ENCODE data around the gene SCP2.

The SCP2 gene

GRCh38 chr1:53020588-53020987 lies 93.5 kb downstream of the SCP2 start:
- in situ Hi-C loops (cut with HindIII; ENCODE audit: low pct_ligation_motif_present, low pct_unique_long_range_greater_than_20kb, low sequenced_read_pairs), result no loop called here
- no peak for DNase-seq

GRCh38 chr1:53022179-53022578 lies 95.1 kb downstream of the SCP2 start:
- DNase-seq, result no peak
- in situ Hi-C loops (cut with HindIII; ENCODE audit: low pct_ligation_motif_present, low pct_unique_long_range_greater_than_20kb, low sequenced_read_pairs), result no loop called here

- DNase-seq, result no peak
- in situ Hi-C loops (cut with HindIII; ENCODE audit: low pct_ligation_motif_present, low pct_unique_long_range_greater_than_20kb, low sequenced_read_pairs), result no loop called here
These were observed 96.5 kb downstream of the SCP2 start for GRCh38 chr1:53023546-53023945.

GRCh38 chr1:53024117-53024516 lies 97.0 kb downstream of the SCP2 start:
- in situ Hi-C loops (cut with HindIII; ENCODE audit: low pct_ligation_motif_present, low pct_unique_long_range_greater_than_20kb, low sequenced_read_pairs), result no loop called here
- DNase-seq, result no peak

- peak; percentile 42 for DNase-seq
These were observed 98.1 kb downstream of the SCP2 start for GRCh38 chr1:53025034-53025768.

GRCh38 chr1:53025769-53026112 lies 98.7 kb downstream of the SCP2 start:
- in situ Hi-C loops (cut with HindIII; ENCODE audit: low pct_ligation_motif_present, low pct_unique_long_range_greater_than_20kb, low sequenced_read_pairs), result no loop called here
- DNase-seq, result no peak

More at GRCh38 chr1:53025034-53025768, 98.1 kb downstream of the SCP2 start:
- in situ Hi-C loops (cut with HindIII; ENCODE audit: low pct_ligation_motif_present, low pct_unique_long_range_greater_than_20kb, low sequenced_read_pairs), result no loop called here

GRCh38 chr1:53026254-53026653 lies 99.2 kb downstream of the SCP2 start:
- in situ Hi-C loops (cut with HindIII; ENCODE audit: low pct_ligation_motif_present, low pct_unique_long_range_greater_than_20kb, low sequenced_read_pairs), result no loop called here

GRCh38 chr1:53031732-53032131 lies 104.7 kb downstream of the SCP2 start:
- in situ Hi-C loops (cut with HindIII; ENCODE audit: low pct_ligation_motif_present, low pct_unique_long_range_greater_than_20kb, low sequenced_read_pairs), result no loop called here
- DNase-seq, result no peak

More at GRCh38 chr1:53026254-53026653, 99.2 kb downstream of the SCP2 start:
- DNase-seq, result no peak

GRCh38 chr1:53037159-53037558 lies 110.1 kb downstream of the SCP2 start:
- in situ Hi-C loops (cut with HindIII; ENCODE audit: low pct_ligation_motif_present, low pct_unique_long_range_greater_than_20kb, low sequenced_read_pairs), result no loop called here
- DNase-seq, result no peak

- in situ Hi-C loops (cut with HindIII; ENCODE audit: low pct_ligation_motif_present, low pct_unique_long_range_greater_than_20kb, low sequenced_read_pairs), result no loop called here
- DNase-seq, result no peak
These were observed 111.5 kb downstream of the SCP2 start for GRCh38 chr1:53038566-53038965.

GRCh38 chr1:53043271-53043670 lies 116.2 kb downstream of the SCP2 start:
- in situ Hi-C loops (cut with HindIII; ENCODE audit: low pct_ligation_motif_present, low pct_unique_long_range_greater_than_20kb, low sequenced_read_pairs), result no loop called here
- no peak for DNase-seq

GRCh38 chr1:53044926-53045325 lies 117.8 kb downstream of the SCP2 start:
- in situ Hi-C loops (cut with HindIII; ENCODE audit: low pct_ligation_motif_present, low pct_unique_long_range_greater_than_20kb, low sequenced_read_pairs), result no loop called here
- DNase-seq, result no peak

- DNase-seq, result no peak
- in situ Hi-C loops (cut with HindIII; ENCODE audit: low pct_ligation_motif_present, low pct_unique_long_range_greater_than_20kb, low sequenced_read_pairs), result no loop called here
These were observed 119.9 kb downstream of the SCP2 start for GRCh38 chr1:53046930-53047329.

- peak; percentile 6 for DNase-seq
- in situ Hi-C loops (cut with HindIII; ENCODE audit: low pct_ligation_motif_present, low pct_unique_long_range_greater_than_20kb, low sequenced_read_pairs), result no loop called here
These were observed 121.0 kb downstream of the SCP2 start for GRCh38 chr1:53047737-53048736.

- in situ Hi-C loops (cut with HindIII; ENCODE audit: low pct_ligation_motif_present, low pct_unique_long_range_greater_than_20kb, low sequenced_read_pairs), result no loop called here
These were observed 122.0 kb downstream of the SCP2 start for GRCh38 chr1:53048960-53049573.

GRCh38 chr1:53049574-53049967 lies 122.5 kb downstream of the SCP2 start:
- in situ Hi-C loops (cut with HindIII; ENCODE audit: low pct_ligation_motif_present, low pct_unique_long_range_greater_than_20kb, low sequenced_read_pairs), result no loop called here
- no peak for DNase-seq

More at GRCh38 chr1:53048960-53049573, 122.0 kb downstream of the SCP2 start:
- DNase-seq, result no peak

GRCh38 chr1:53050310-53050709 lies 123.2 kb downstream of the SCP2 start:
- in situ Hi-C loops (cut with HindIII; ENCODE audit: low pct_ligation_motif_present, low pct_unique_long_range_greater_than_20kb, low sequenced_read_pairs), result no loop called here
- no peak for DNase-seq

GRCh38 chr1:53051676-53052075 lies 124.6 kb downstream of the SCP2 start:
- DNase-seq, result no peak
- in situ Hi-C loops (cut with HindIII; ENCODE audit: low pct_ligation_motif_present, low pct_unique_long_range_greater_than_20kb, low sequenced_read_pairs), result no loop called here

GRCh38 chr1:53057127-53057526 lies 130.1 kb downstream of the SCP2 start:
- in situ Hi-C loops (cut with HindIII; ENCODE audit: low pct_ligation_motif_present, low pct_unique_long_range_greater_than_20kb, low sequenced_read_pairs), result no loop called here
- no peak for DNase-seq

Data from ACHN (cell line).